ENCODE data around the gene ZNF407.

The ZNF407 gene

GRCh38 chr18:74679006-74679678, 81.5 kb downstream of the ZNF407 start:
- H3K4me3 ChIP-seq (ENCODE audit: low read depth, low read length) = no peak overlapping the region
- no peak for DNase-seq (ENCODE audit: low read depth)
- TF ChIP-seq CTCF (IDR thresholded peaks at IDR 0.05; ENCODE audit: control insufficient read depth, extremely low read depth, insufficient read depth) = no peak

GRCh38 chr18:74679679-74680076, 82.0 kb downstream of the ZNF407 start:
- no peak for DNase-seq (ENCODE audit: low read depth)
- TF ChIP-seq CTCF (IDR thresholded peaks at IDR 0.05; ENCODE audit: control insufficient read depth, extremely low read depth, insufficient read depth) = no peak
- H3K4me3 ChIP-seq (ENCODE audit: low read depth, low read length) = no peak overlapping the region

GRCh38 chr18:74682141-74682990, 84.7 kb downstream of the ZNF407 start:
- TF ChIP-seq CTCF (IDR thresholded peaks at IDR 0.05; ENCODE audit: control insufficient read depth, extremely low read depth, insufficient read depth) = no peak
- H3K4me3 ChIP-seq (ENCODE audit: low read depth, low read length) = no peak overlapping the region
- no peak for DNase-seq (ENCODE audit: low read depth)

- no peak overlapping the region for H3K4me3 ChIP-seq (ENCODE audit: low read depth, low read length)
- no peak for TF ChIP-seq CTCF (IDR thresholded peaks at IDR 0.05; ENCODE audit: control insufficient read depth, extremely low read depth, insufficient read depth)
- DNase-seq (ENCODE audit: low read depth) = no peak
These were observed 85.3 kb downstream of the ZNF407 start for GRCh38 chr18:74682991-74683297.

- H3K4me3 ChIP-seq (ENCODE audit: low read depth, low read length) = no peak overlapping the region
- DNase-seq (ENCODE audit: low read depth) = no peak
- no peak for TF ChIP-seq CTCF (IDR thresholded peaks at IDR 0.05; ENCODE audit: control insufficient read depth, extremely low read depth, insufficient read depth)
These were observed 85.9 kb downstream of the ZNF407 start for GRCh38 chr18:74683573-74683972.

GRCh38 chr18:74689251-74689650, 91.6 kb downstream of the ZNF407 start:
- no peak overlapping the region for H3K4me3 ChIP-seq (ENCODE audit: low read depth, low read length)
- TF ChIP-seq CTCF (IDR thresholded peaks at IDR 0.05; ENCODE audit: control insufficient read depth, extremely low read depth, insufficient read depth) = no peak
- no peak for DNase-seq (ENCODE audit: low read depth)
